Testis (tissue), 3 donors: ENCODE results near the gene ARAP2. TPM values are rescaled to one million over a fixed set of nuclear protein-coding genes. Genes with fewer than 3 reads are reported as not detected.

Source experiments
- DNase-seq: peaks from one replicate; pipeline ENCODE4 v3.0.0-alpha.2; 2019
- H3K27ac ChIP-seq, 2 donors: fragments of 200-600 bp; sonication (generic); one replicate each; pipeline ENCODE4 v1.5.1; 2019
- H3K27me3 ChIP-seq: fragments of 200-600 bp; sonication (generic); one replicate; pipeline ENCODE4 v1.5.1; 2019
- H3K36me3 ChIP-seq: fragments of 200-600 bp; sonication (generic); one replicate; pipeline ENCODE4 v1.5.1; 2017; ENCODE audit warnings: low read depth; ENCODE audit errors: missing control alignments
- H3K4me1 ChIP-seq: fragments of 200-600 bp; sonication (generic); one replicate; pipeline ENCODE4 v1.5.1; 2019
- H3K4me3 ChIP-seq, 2 donors: fragments of 200-600 bp; sonication (generic); one replicate each; pipeline ENCODE4 v1.5.1; 2017 to 2019
- H3K9me3 ChIP-seq: fragments of 200-600 bp; sonication (generic); one replicate; pipeline ENCODE4 v1.5.1; 2017
- POLR2A ChIP-seq: fragments of 450-650 bp; IDR thresholded peaks from one replicate; pipeline ENCODE4 v1.6.1; 2017; ENCODE audit warnings: antibody characterized with exemption, mild to moderate bottlenecking, moderate library complexity
- WGBS, 2 donors: methylation state at CpG; one replicate each; pipeline ENCODE4 v1.1.5; 2018; 5-methylcytosine and 5-hydroxymethylcytosine counted together
- intact Hi-C: fragments of 100-400 bp; cut with DNase I; formaldehyde crosslinking; loops from one replicate; pipeline ENCODE4 v1.15.1; 2023; ENCODE audit warnings: low total_unique reads
- polyA plus RNA-seq: library from polyadenylated mRNA; stranded (reverse); fragments of 350-450 nt; fragmentation: Illumina TruSeq; extraction: RNeasy Lipid Tissue Mini Kit (QIAGEN cat#74804); gene quantifications from one replicate; pipeline ENCODE4 v1.2.3, GENCODE V29; 2014; ENCODE audit warnings: low read depth, low replicate concordance; ENCODE audit not compliant: insufficient read depth
- total RNA-seq, 2 donors: library from RNA; depleted of rRNA; stranded (reverse); fragments of >200 nt; gene quantifications; one replicate each; pipeline ENCODE4 v1.2.3, GENCODE V29; 2016
- TF ChIP-seq, protein P1 (sequence below), 3 experiments: fragments of 450-650 bp in 2 of 3; fragments of 200-600 bp in 1 of 3; sonication (generic) in 1 of 3; IDR thresholded peaks; one replicate each; pipeline ENCODE4 v1.5.1; 2016 to 2019; ENCODE audit warnings: antibody characterized with exemption in 3 of 3, mild to moderate bottlenecking in 2 of 3, moderate library complexity in 1 of 3

ARAP2 gene
- total and polyA plus RNA-seq, 3 donors from 2014 or later: 10.9 to 91.0 (median 81.1) TPM

DNA sequence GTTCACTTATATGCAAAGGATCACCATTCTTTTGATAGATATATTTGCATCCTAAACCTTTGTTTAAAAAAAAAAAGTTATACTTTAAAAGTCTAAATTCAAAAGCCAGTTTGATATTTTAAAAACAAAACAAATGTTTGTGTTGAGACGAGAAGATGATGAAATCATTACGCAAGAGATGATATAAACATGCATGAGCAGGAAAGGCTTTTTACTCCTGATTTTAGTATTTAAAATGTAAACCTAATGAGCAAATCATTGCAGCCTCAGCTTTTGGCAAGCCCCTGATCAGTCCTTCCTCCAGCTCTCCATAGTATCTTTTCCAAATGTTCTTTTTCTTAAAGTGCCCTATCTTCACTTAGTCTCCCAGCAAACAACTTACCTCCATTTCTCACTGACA, 115.6 kb downstream of the ARAP2 start:
- WGBS, 2 donors: 86 to 89% methylated on average over 2 of the region's 2 CpGs
- Histone ChIP-seq H3K9me3 (no peaks in the 10 kb centered on the region), H3K27me3 (no peaks in the 10 kb centered on the region), H3K4me1 (no peaks in the 10 kb centered on the region), H3K27ac (no peak overlapping the region), H3K4me3 (no peak overlapping the region), H3K36me3 (no peaks in the 10 kb centered on the region)
- no peak for TF ChIP-seq POLR2A
- TF ChIP-seq, protein P1, sequence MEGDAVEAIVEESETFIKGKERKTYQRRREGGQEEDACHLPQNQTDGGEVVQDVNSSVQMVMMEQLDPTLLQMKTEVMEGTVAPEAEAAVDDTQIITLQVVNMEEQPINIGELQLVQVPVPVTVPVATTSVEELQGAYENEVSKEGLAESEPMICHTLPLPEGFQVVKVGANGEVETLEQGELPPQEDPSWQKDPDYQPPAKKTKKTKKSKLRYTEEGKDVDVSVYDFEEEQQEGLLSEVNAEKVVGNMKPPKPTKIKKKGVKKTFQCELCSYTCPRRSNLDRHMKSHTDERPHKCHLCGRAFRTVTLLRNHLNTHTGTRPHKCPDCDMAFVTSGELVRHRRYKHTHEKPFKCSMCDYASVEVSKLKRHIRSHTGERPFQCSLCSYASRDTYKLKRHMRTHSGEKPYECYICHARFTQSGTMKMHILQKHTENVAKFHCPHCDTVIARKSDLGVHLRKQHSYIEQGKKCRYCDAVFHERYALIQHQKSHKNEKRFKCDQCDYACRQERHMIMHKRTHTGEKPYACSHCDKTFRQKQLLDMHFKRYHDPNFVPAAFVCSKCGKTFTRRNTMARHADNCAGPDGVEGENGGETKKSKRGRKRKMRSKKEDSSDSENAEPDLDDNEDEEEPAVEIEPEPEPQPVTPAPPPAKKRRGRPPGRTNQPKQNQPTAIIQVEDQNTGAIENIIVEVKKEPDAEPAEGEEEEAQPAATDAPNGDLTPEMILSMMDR (IDR thresholded peaks at IDR 0.05): no peak
- intact Hi-C loops: no loop called here
- DNase-seq: no peak

DNA sequence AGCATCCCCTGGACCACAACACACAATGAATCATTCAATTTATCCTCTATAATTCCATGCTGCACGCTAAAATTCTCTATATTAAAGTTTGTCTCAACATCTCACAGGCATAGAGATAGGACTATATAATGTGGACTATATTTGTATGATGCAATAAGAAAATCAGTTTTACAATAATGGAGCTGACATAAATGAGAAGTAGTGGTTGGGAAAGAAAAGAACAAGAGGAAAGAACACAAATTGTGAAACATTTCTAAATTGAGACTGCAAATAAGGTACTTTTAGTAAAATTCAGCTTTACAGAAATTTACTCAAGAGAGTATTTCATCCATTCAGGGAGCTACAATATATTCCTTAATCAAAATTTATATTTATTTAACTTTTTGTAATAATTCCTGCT, 120.4 kb downstream of the ARAP2 start:
- H3K27ac ChIP-seq: no peak overlapping the region
- H3K36me3 ChIP-seq: no peaks in the 10 kb centered on the region
- H3K4me1 ChIP-seq: no peaks in the 10 kb centered on the region
- H3K9me3 ChIP-seq: no peaks in the 10 kb centered on the region
- H3K4me3 ChIP-seq: no peak overlapping the region
- H3K27me3 ChIP-seq: no peaks in the 10 kb centered on the region
- no peak for TF ChIP-seq POLR2A
- TF ChIP-seq, protein P1 (IDR thresholded peaks at IDR 0.05): no peak
- intact Hi-C loops: no loop called here
- WGBS, 2 donors: 75 to 88% methylated on average over 1 of the region's 1 CpG
- DNase-seq: no peak

GRCh38 chr4:36115312-36115711, 129.0 kb downstream of the ARAP2 start:
- Histone ChIP-seq H3K4me1 (no peaks in the 10 kb centered on the region), H3K4me3 (no peak overlapping the region), H3K27ac (no peak overlapping the region), H3K36me3 (no peaks in the 10 kb centered on the region), H3K27me3 (no peaks in the 10 kb centered on the region), H3K9me3 (no peaks in the 10 kb centered on the region)
- WGBS, 2 donors: 84 to 85% methylated on average over 3 of the region's 3 CpGs
- TF ChIP-seq, protein P1 (IDR thresholded peaks at IDR 0.05): no peak
- no peak for TF ChIP-seq POLR2A
- intact Hi-C loops: no loop called here
- DNase-seq: no peak

DNA sequence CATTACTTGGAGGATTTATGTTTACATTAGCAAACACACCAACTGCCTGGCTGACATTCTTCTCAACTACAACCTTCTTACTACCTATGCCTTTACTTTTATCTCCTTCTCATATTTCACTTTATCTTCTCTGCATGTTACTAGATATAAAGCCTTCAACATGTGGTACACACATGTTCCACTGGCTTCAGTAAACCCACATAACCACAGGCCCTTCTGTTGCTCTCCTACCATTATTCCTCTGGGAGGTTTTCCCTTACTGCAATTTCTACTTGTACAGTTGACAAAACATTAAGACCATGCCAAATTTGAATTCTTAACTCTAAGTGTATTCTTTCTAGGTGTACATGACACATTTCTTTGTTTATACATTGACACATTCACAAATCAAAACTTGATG, 133.1 kb downstream of the ARAP2 start:
- intact Hi-C loops: no loop called here
- TF ChIP-seq POLR2A: no peak
- TF ChIP-seq, protein P1 (IDR thresholded peaks at IDR 0.05): no peak
- DNase-seq: no peak
- Histone ChIP-seq H3K4me1 (no peaks in the 10 kb centered on the region), H3K9me3 (no peaks in the 10 kb centered on the region), H3K27ac (no peak overlapping the region), H3K36me3 (no peaks in the 10 kb centered on the region), H3K27me3 (no peaks in the 10 kb centered on the region), H3K4me3 (no peak overlapping the region)

GRCh38 chr4:36099509-36099908, 144.8 kb downstream of the ARAP2 start:
- H3K4me1 ChIP-seq: no peaks in the 10 kb centered on the region
- TF ChIP-seq, protein P1 (IDR thresholded peaks at IDR 0.05): no peak
- TF ChIP-seq POLR2A: no peak
- H3K9me3 ChIP-seq: no peaks in the 10 kb centered on the region
- no peak overlapping the region for H3K27ac ChIP-seq
- 89 to 91% methylated on average over 3 of the region's 3 CpGs for WGBS, 2 donors
- H3K4me3 ChIP-seq: no peak overlapping the region
- no peak for DNase-seq
- intact Hi-C loops: no loop called here
- H3K36me3 ChIP-seq: no peaks in the 10 kb centered on the region
- no peaks in the 10 kb centered on the region for H3K27me3 ChIP-seq
